CD4-positive, alpha-beta memory T cell (primary cell): ENCODE data around the gene PRKD1. TPM values are rescaled to one million over a fixed set of nuclear protein-coding genes. Genes with fewer than 3 reads are reported as not detected.
"Not testable (repeated sequence)": the region's sequence is repeated elsewhere in the genome, so short reads cannot be mapped to it uniquely, and the experiment has no call there.

Source experiments
- CTCF ChIA-PET: fragments of 350-600 bp; sonication (Branson Sonifier 250); formaldehyde crosslinking; loops from one replicate; lab custom pipeline; 2021; ENCODE audit warnings: inconsistent platforms; ENCODE audit not compliant: partially characterized antibody; lab: Charles Lee
- POLR2A ChIA-PET: fragments of 350-600 bp; sonication (Branson Sonifier 250); formaldehyde crosslinking; loops from one replicate; lab custom pipeline; 2021; ENCODE audit not compliant: partially characterized antibody; lab: Charles Lee
- DNase-seq, 5 donors: peaks; one replicate each; pipeline versions ENCODE4 v3.0.0 to v3.0.0-alpha.2; 2020 to 2022; ENCODE audit warnings: mixed read lengths in 1 of 5
- H3K27ac ChIP-seq: one replicate; pipeline ENCODE4 v1.7.0; 2013; ENCODE audit warnings: low read depth, low read length
- H3K27me3 ChIP-seq: 2 replicates; pipeline ENCODE4 v1.7.0; 2013; ENCODE audit warnings: mild to moderate bottlenecking, low read length, moderate library complexity; ENCODE audit not compliant: insufficient read depth
- H3K36me3 ChIP-seq: 2 replicates; pipeline ENCODE4 v1.7.0; 2013; ENCODE audit warnings: mild to moderate bottlenecking, low read length, moderate library complexity; ENCODE audit not compliant: insufficient read depth
- H3K4me1 ChIP-seq: 2 replicates; pipeline ENCODE4 v1.7.0; 2013; ENCODE audit warnings: mild to moderate bottlenecking, low read length, moderate library complexity; ENCODE audit not compliant: insufficient read depth
- H3K4me3 ChIP-seq, 2 donors: one replicate each; pipeline ENCODE4 v1.7.0; 2013; ENCODE audit warnings: low read length in 2 of 2, mild to moderate bottlenecking in 1 of 2
- H3K9me3 ChIP-seq, 2 donors: one replicate each; pipeline ENCODE4 v1.7.0; 2013; ENCODE audit warnings: low read length in 2 of 2, control low read depth in 1 of 2; ENCODE audit not compliant: control insufficient read depth in 1 of 2
- H3K27ac Mint-ChIP-seq, 7 donors: one replicate each; pipeline ENCODE4 v1.8.0; 2020 to 2021; ENCODE audit warnings: mixed read lengths in 7 of 7, mild to moderate bottlenecking in 6 of 7, inconsistent platforms in 3 of 7, moderate library complexity in 3 of 7
- H3K27me3 Mint-ChIP-seq, 2 donors: one replicate each; pipeline ENCODE4 v1.8.0; 2020 to 2021; ENCODE audit warnings: mixed read lengths in 2 of 2
- H3K36me3 Mint-ChIP-seq, 2 donors: one replicate each; pipeline ENCODE4 v1.8.0; 2020 to 2021; ENCODE audit warnings: mixed read lengths in 2 of 2, inconsistent platforms in 1 of 2, mild to moderate bottlenecking in 1 of 2
- H3K4me1 Mint-ChIP-seq, 4 donors: one replicate each; pipeline ENCODE4 v1.8.0; 2020 to 2021; ENCODE audit warnings: mixed read lengths in 4 of 4, mild to moderate bottlenecking in 1 of 4
- H3K4me3 Mint-ChIP-seq, 8 donors: one replicate each; pipeline ENCODE4 v1.8.0; 2020 to 2021; ENCODE audit warnings: mixed read lengths in 8 of 8, mild to moderate bottlenecking in 7 of 8, moderate library complexity in 6 of 8, inconsistent platforms in 3 of 8
- H3K9me3 Mint-ChIP-seq, 8 donors: one replicate each; pipeline ENCODE4 v1.8.0; 2020 to 2021; ENCODE audit warnings: mixed read lengths in 8 of 8, mild to moderate bottlenecking in 5 of 8, inconsistent platforms in 3 of 8, moderate library complexity in 1 of 8
- intact Hi-C: fragments of 100-400 bp; cut with micrococcal nuclease; formaldehyde crosslinking; loops from one replicate; pipeline ENCODE4 v1.15.1; 2023
- polyA plus RNA-seq, 2 donors: library from polyadenylated mRNA; unstranded; fragments of 300-500 nt; fragmentation: Illumina TruSeq; gene quantifications; one replicate each; pipeline ENCODE4 v1.2.3, GENCODE V29; 2021
- total RNA-seq, 2 experiments: library from RNA; stranded (reverse); gene quantifications; one replicate each; pipeline ENCODE4 v1.2.3, GENCODE V29; 2021

Gene PRKD1
- total and polyA plus RNA-seq, 4 experiments from 2014 or later: not detected

GRCh38 chr14:29885988-29886387 lies 41.7 kb downstream of the PRKD1 start:
- POLR2A ChIA-PET: no interaction called here

GRCh38 chr14:29868000-29868399 lies 59.6 kb downstream of the PRKD1 start:
- ChIA-PET CTCF (no interaction called here), POLR2A (no interaction called here)
- no peak for DNase-seq

More at GRCh38 chr14:29885988-29886387, 41.7 kb downstream of the PRKD1 start:
- H3K27me3 Mint-ChIP-seq: no peaks in the 10 kb centered on the region
- CTCF ChIA-PET: no interaction called here
- no peak overlapping the region for H3K27ac ChIP-seq
- no peaks in the 10 kb centered on the region for H3K9me3 ChIP-seq
- no peaks in the 10 kb centered on the region for H3K36me3 ChIP-seq
- no peaks in the 10 kb centered on the region for H3K4me1 ChIP-seq
- no peaks in the 10 kb centered on the region for H3K27me3 ChIP-seq
- no peak for DNase-seq
- intact Hi-C loops: no loop called here
- H3K4me3 Mint-ChIP-seq: no peak overlapping the region
- H3K36me3 Mint-ChIP-seq: no peaks in the 10 kb centered on the region
- no peaks in the 10 kb centered on the region for H3K4me1 Mint-ChIP-seq
- no peak overlapping the region for H3K4me3 ChIP-seq
- H3K27ac Mint-ChIP-seq: no peak overlapping the region
- peaks cover 3 to 18% (median 9%) of the 10 kb centered on the region in 8 donors for H3K9me3 Mint-ChIP-seq

GRCh38 chr14:29865299-29865698 lies 62.3 kb downstream of the PRKD1 start:
- no peak for DNase-seq
- H3K9me3 ChIP-seq: peaks cover 0 to 3% of the 10 kb centered on the region in 2 donors
- POLR2A ChIA-PET: no interaction called here
- intact Hi-C loops: no loop called here
- H3K4me1 ChIP-seq: no peaks in the 10 kb centered on the region
- H3K36me3 ChIP-seq: no peaks in the 10 kb centered on the region
- Mint-ChIP-seq H3K4me3 (no peak overlapping the region), H3K27me3 (no peaks in the 10 kb centered on the region), H3K27ac (no peak overlapping the region), H3K9me3 (peaks cover 0 to 3% (median 0%) of the 10 kb centered on the region in 8 donors), H3K4me1 (no peaks in the 10 kb centered on the region), H3K36me3 (no peaks in the 10 kb centered on the region)
- no peak overlapping the region for H3K27ac ChIP-seq
- no peak overlapping the region for H3K4me3 ChIP-seq
- CTCF ChIA-PET: no interaction called here
- H3K27me3 ChIP-seq: no peaks in the 10 kb centered on the region

More at GRCh38 chr14:29868000-29868399, 59.6 kb downstream of the PRKD1 start:
- Mint-ChIP-seq H3K4me3 (no peak overlapping the region), H3K36me3 (no peaks in the 10 kb centered on the region), H3K27me3 (no peaks in the 10 kb centered on the region), H3K27ac (no peak overlapping the region), H3K4me1 (no peaks in the 10 kb centered on the region), H3K9me3 (peaks cover 0 to 5% (median 0%) of the 10 kb centered on the region in 8 donors)
- Histone ChIP-seq H3K9me3 (peaks cover 0 to 3% of the 10 kb centered on the region in 2 donors), H3K4me1 (no peaks in the 10 kb centered on the region), H3K27ac (no peak overlapping the region), H3K27me3 (no peaks in the 10 kb centered on the region), H3K4me3 (no peak overlapping the region), H3K36me3 (no peaks in the 10 kb centered on the region)
- intact Hi-C loops: no loop called here

- POLR2A ChIA-PET: no interaction called here
- H3K27ac ChIP-seq: no peak overlapping the region
- H3K4me3 ChIP-seq: no peak overlapping the region
- no peaks in the 10 kb centered on the region for H3K9me3 ChIP-seq
- peaks cover 0 to 9% (median 2%) of the 10 kb centered on the region in 8 donors for H3K9me3 Mint-ChIP-seq
- CTCF ChIA-PET: no interaction called here
- DNase-seq: no peak
- intact Hi-C loops: no loop called here
- H3K27ac Mint-ChIP-seq: no peak overlapping the region
- H3K36me3 Mint-ChIP-seq: no peaks in the 10 kb centered on the region
- H3K36me3 ChIP-seq: no peaks in the 10 kb centered on the region
- no peaks in the 10 kb centered on the region for H3K4me1 Mint-ChIP-seq
- no peaks in the 10 kb centered on the region for H3K27me3 ChIP-seq
- H3K27me3 Mint-ChIP-seq: no peaks in the 10 kb centered on the region
- H3K4me3 Mint-ChIP-seq: no peak overlapping the region
- no peaks in the 10 kb centered on the region for H3K4me1 ChIP-seq
These were observed 65.7 kb downstream of the PRKD1 start for GRCh38 chr14:29861996-29862395.

- H3K36me3 ChIP-seq: no peaks in the 10 kb centered on the region
- H3K4me1 ChIP-seq: no peaks in the 10 kb centered on the region
- no peaks in the 10 kb centered on the region for H3K36me3 Mint-ChIP-seq
- H3K4me1 Mint-ChIP-seq: no peaks in the 10 kb centered on the region
- no peak overlapping the region for H3K27ac Mint-ChIP-seq
- no peak overlapping the region for H3K4me3 ChIP-seq
- DNase-seq: no peak
- H3K27ac ChIP-seq: no peak overlapping the region
- ChIA-PET POLR2A (no interaction called here), CTCF (no interaction called here)
- no peak overlapping the region for H3K4me3 Mint-ChIP-seq
- H3K27me3 ChIP-seq: no peaks in the 10 kb centered on the region
- H3K9me3 ChIP-seq: no peaks in the 10 kb centered on the region
- peaks cover 5 to 25% (median 13%) of the 10 kb centered on the region in 8 donors for H3K9me3 Mint-ChIP-seq
- H3K27me3 Mint-ChIP-seq: no peaks in the 10 kb centered on the region
- intact Hi-C loops: no loop called here
These were observed 69.3 kb downstream of the PRKD1 start for GRCh38 chr14:29858299-29858698.

GRCh38 chr14:29857551-29857950 lies 70.1 kb downstream of the PRKD1 start:
- Mint-ChIP-seq H3K4me1 (no peaks in the 10 kb centered on the region), H3K9me3 (peaks cover 5 to 25% (median 14%) of the 10 kb centered on the region in 8 donors), H3K27me3 (no peaks in the 10 kb centered on the region), H3K36me3 (no peaks in the 10 kb centered on the region), H3K4me3 (no peak overlapping the region), H3K27ac (no peak overlapping the region)
- no peaks in the 10 kb centered on the region for H3K36me3 ChIP-seq
- intact Hi-C loops: no loop called here
- H3K27ac ChIP-seq: no peak overlapping the region
- H3K27me3 ChIP-seq: no peaks in the 10 kb centered on the region
- H3K9me3 ChIP-seq: no peaks in the 10 kb centered on the region
- H3K4me3 ChIP-seq: no peak overlapping the region
- POLR2A ChIA-PET: no interaction called here
- H3K4me1 ChIP-seq: no peaks in the 10 kb centered on the region
- CTCF ChIA-PET: no interaction called here
- DNase-seq: no peak

- H3K27me3 ChIP-seq: no peaks in the 10 kb centered on the region
- peaks cover 0 to 4% of the 10 kb centered on the region in 2 donors for H3K9me3 ChIP-seq
- H3K9me3 Mint-ChIP-seq: peaks cover 5 to 33% (median 17%) of the 10 kb centered on the region in 8 donors
- DNase-seq: no peak
- H3K4me1 Mint-ChIP-seq: no peaks in the 10 kb centered on the region
- no peaks in the 10 kb centered on the region for H3K27me3 Mint-ChIP-seq
- intact Hi-C loops: no loop called here
- H3K4me1 ChIP-seq: no peaks in the 10 kb centered on the region
- no peak overlapping the region for H3K27ac Mint-ChIP-seq
- H3K4me3 ChIP-seq: no peak overlapping the region
- H3K4me3 Mint-ChIP-seq: no peak overlapping the region
- H3K36me3 Mint-ChIP-seq: no peaks in the 10 kb centered on the region
- no peaks in the 10 kb centered on the region for H3K36me3 ChIP-seq
- H3K27ac ChIP-seq: no peak overlapping the region
- ChIA-PET POLR2A (no interaction called here), CTCF (no interaction called here)
These were observed 71.1 kb downstream of the PRKD1 start for GRCh38 chr14:29856516-29856915.

- H3K4me3 Mint-ChIP-seq, H3K36me3 ChIP-seq, H3K27me3 Mint-ChIP-seq, H3K36me3 Mint-ChIP-seq, CTCF ChIA-PET, H3K27ac Mint-ChIP-seq, H3K9me3 ChIP-seq, DNase-seq, H3K27ac ChIP-seq, H3K4me3 ChIP-seq, H3K4me1 Mint-ChIP-seq, POLR2A ChIA-PET, H3K27me3 ChIP-seq, H3K4me1 ChIP-seq, intact Hi-C loops: not testable (repeated sequence)
- H3K9me3 Mint-ChIP-seq: peaks cover 7 to 47% (median 29%) of the 10 kb centered on the region in 8 donors
These were observed 74.0 kb downstream of the PRKD1 start for GRCh38 chr14:29853691-29854090.
